Progenitor cell of endocrine pancreas (in vitro differentiated cells): ENCODE results near the gene LAMA5. TPM values are rescaled to one million over a fixed set of nuclear protein-coding genes. Genes with fewer than 3 reads are reported as not detected.

Experiments used
- DNase-seq: peaks from one replicate; pipeline ENCODE4 v3.0.0; 2021; ENCODE audit warnings: low spot score; ENCODE audit not compliant: unreplicated experiment
- H3K27ac Mint-ChIP-seq: 2 replicates; pipeline ENCODE4 v1.8.0; 2021; ENCODE audit warnings: mild to moderate bottlenecking, moderate library complexity, mixed read lengths
- H3K27me3 Mint-ChIP-seq: 2 replicates; pipeline ENCODE4 v1.8.0; 2021; ENCODE audit warnings: mixed read lengths
- H3K36me3 Mint-ChIP-seq: 2 replicates; pipeline ENCODE4 v1.8.0; 2022; ENCODE audit warnings: mixed read lengths; ENCODE audit not compliant: insufficient read depth
- H3K4me1 Mint-ChIP-seq: 2 replicates; pipeline ENCODE4 v1.8.0; 2021; ENCODE audit warnings: low read depth, mixed read lengths
- H3K4me3 Mint-ChIP-seq: 2 replicates; pipeline ENCODE4 v1.8.0; 2021; ENCODE audit warnings: low read depth, mild to moderate bottlenecking, moderate library complexity, mixed read lengths
- H3K9me3 Mint-ChIP-seq: 2 replicates; pipeline ENCODE4 v1.8.0; 2021; ENCODE audit warnings: low read depth, mixed read lengths
- total RNA-seq: library from RNA; stranded (reverse); gene quantifications from 2 replicates; pipeline ENCODE4 v1.2.1, GENCODE V29; 2021
- TF ChIP-seq, protein P1 (sequence below): fragments of 200-600 bp; sonication (generic); IDR thresholded peaks from one replicate; pipeline ENCODE4 v1.5.0; 2021; ENCODE audit warnings: antibody characterized with exemption, mild to moderate bottlenecking; ENCODE audit not compliant: unreplicated experiment

The LAMA5 gene
- total RNA-seq, 1 donor from 2014 or later = 252 TPM

DNA sequence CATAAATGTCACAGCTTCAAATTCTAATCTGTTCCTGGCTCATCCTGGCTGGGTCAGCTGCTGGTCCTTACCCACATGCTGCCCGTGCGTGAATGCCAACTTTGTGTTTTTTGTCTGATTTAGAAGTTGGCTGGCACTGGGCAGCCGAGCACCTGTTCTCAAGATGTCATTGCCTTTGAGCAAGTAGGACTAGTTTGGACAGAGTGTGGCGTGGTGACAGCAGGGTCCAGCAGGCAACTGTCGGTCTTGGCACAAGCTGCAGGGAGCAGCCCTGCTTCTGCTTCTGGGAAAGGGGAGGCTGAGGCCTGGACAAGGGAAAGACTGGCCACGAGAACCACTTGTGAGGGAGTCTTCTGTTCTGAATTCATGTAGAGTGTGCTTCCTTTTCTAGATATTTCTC lies 90.7 kb downstream of the LAMA5 start:
- no peak for DNase-seq
- H3K4me3 Mint-ChIP-seq = no peak overlapping the region
- H3K36me3 Mint-ChIP-seq = peaks cover 17% of the 10 kb centered on the region
- TF ChIP-seq, protein P1, sequence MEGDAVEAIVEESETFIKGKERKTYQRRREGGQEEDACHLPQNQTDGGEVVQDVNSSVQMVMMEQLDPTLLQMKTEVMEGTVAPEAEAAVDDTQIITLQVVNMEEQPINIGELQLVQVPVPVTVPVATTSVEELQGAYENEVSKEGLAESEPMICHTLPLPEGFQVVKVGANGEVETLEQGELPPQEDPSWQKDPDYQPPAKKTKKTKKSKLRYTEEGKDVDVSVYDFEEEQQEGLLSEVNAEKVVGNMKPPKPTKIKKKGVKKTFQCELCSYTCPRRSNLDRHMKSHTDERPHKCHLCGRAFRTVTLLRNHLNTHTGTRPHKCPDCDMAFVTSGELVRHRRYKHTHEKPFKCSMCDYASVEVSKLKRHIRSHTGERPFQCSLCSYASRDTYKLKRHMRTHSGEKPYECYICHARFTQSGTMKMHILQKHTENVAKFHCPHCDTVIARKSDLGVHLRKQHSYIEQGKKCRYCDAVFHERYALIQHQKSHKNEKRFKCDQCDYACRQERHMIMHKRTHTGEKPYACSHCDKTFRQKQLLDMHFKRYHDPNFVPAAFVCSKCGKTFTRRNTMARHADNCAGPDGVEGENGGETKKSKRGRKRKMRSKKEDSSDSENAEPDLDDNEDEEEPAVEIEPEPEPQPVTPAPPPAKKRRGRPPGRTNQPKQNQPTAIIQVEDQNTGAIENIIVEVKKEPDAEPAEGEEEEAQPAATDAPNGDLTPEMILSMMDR = no peak
- H3K4me1 Mint-ChIP-seq = no peaks in the 10 kb centered on the region
- H3K27me3 Mint-ChIP-seq = no peaks in the 10 kb centered on the region
- H3K27ac Mint-ChIP-seq = no peak overlapping the region
- H3K9me3 Mint-ChIP-seq = no peaks in the 10 kb centered on the region

DNA sequence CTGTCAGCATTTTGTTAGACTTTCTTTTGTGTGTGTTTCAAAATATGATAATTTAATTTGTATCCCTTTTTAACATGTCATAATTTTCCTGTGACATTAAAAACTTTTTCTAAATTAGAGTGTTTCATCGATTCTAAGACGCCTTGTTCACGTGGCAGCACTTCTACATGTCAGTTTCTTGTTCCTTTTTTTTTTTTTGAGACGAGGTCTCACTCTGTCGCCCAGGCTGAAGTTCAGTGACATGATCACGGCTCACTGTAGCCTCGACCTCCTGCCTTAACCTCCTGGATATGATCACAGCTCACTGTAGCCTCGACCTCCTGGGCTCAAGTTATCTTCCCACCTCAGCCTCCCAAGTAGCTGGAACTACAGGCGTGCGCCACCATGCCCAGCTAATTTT lies 91.9 kb downstream of the LAMA5 start:
- Mint-ChIP-seq H3K27me3 (no peaks in the 10 kb centered on the region), H3K4me1 (no peaks in the 10 kb centered on the region), H3K27ac (no peak overlapping the region), H3K9me3 (no peaks in the 10 kb centered on the region), H3K4me3 (no peak overlapping the region), H3K36me3 (peaks cover 17% of the 10 kb centered on the region)
- TF ChIP-seq, protein P1 = no peak
- DNase-seq = no peak

- no peaks in the 10 kb centered on the region for H3K9me3 Mint-ChIP-seq
- H3K4me3 Mint-ChIP-seq = no peak overlapping the region
- peaks cover 17% of the 10 kb centered on the region for H3K36me3 Mint-ChIP-seq
- no peaks in the 10 kb centered on the region for H3K27me3 Mint-ChIP-seq
- TF ChIP-seq, protein P1 = no peak
- no peaks in the 10 kb centered on the region for H3K4me1 Mint-ChIP-seq
- DNase-seq = no peak
- peak overlapping the region; percentile 67 for H3K27ac Mint-ChIP-seq
These were observed 92.7 kb downstream of the LAMA5 start for GRCh38 chr20:62274332-62274950.

- H3K9me3 Mint-ChIP-seq = no peaks in the 10 kb centered on the region
- TF ChIP-seq, protein P1 = no peak
- H3K36me3 Mint-ChIP-seq = peaks cover 14% of the 10 kb centered on the region
- no peak overlapping the region for H3K27ac Mint-ChIP-seq
- H3K27me3 Mint-ChIP-seq = no peaks in the 10 kb centered on the region
- no peak overlapping the region for H3K4me3 Mint-ChIP-seq
- DNase-seq = no peak
- H3K4me1 Mint-ChIP-seq = no peaks in the 10 kb centered on the region
These were observed 93.7 kb downstream of the LAMA5 start for GRCh38 chr20:62273416-62273815.

GRCh38 chr20:62272200-62272599 lies 94.9 kb downstream of the LAMA5 start:
- no peak for DNase-seq
- Mint-ChIP-seq H3K27me3 (no peaks in the 10 kb centered on the region), H3K27ac (no peak overlapping the region), H3K4me1 (no peaks in the 10 kb centered on the region), H3K36me3 (peaks cover 14% of the 10 kb centered on the region), H3K9me3 (no peaks in the 10 kb centered on the region), H3K4me3 (no peak overlapping the region)
- TF ChIP-seq, protein P1 = no peak
